IMR-90 (cell line): Measurements from ENCODE around the gene KCNMB1. TPM values are rescaled to one million over a fixed set of nuclear protein-coding genes. Genes with fewer than 3 reads are reported as not detected.

ENCODE experiments used
- ATAC-seq: fragments of 200-7000 bp; cut with Tn5 transposase; 2 replicates; pipeline ENCODE4 v1.9.1; 2020; ENCODE audit warnings: low read depth, mild to moderate bottlenecking, moderate library complexity
- BruUV-seq: library from RNA; stranded (reverse); fragments of 400-500 nt; replicated peaks from 2 replicates; lab custom pipeline; 2021; lab: Mats Ljungman, UMichigan
- CTCF ChIA-PET: fragments of 300-600 bp; formaldehyde crosslinking; extraction: SDS; loops from one replicate; lab custom pipeline; 2021; ENCODE audit warnings: antibody characterized with exemption; lab: Yijun Ruan, JAX
- POLR2A ChIA-PET: fragments of 300-600 bp; sonication (Branson Sonifier 250); formaldehyde crosslinking; loops from one replicate; lab custom pipeline; 2022; ENCODE audit warnings: antibody characterized with exemption; ENCODE audit not compliant: unreplicated experiment; lab: Charles Lee
- DNase-seq: peaks from one replicate; pipeline ENCODE4 v3.0.0; 2013
- H2AFZ ChIP-seq: replicated peaks from 2 replicates; pipeline ENCODE3; 2013; ENCODE audit warnings: low read length, mild to moderate bottlenecking; ENCODE audit not compliant: poor library complexity
- H2AK5ac ChIP-seq: 2 replicates; pipeline ENCODE4 v1.6.1; 2013; ENCODE audit warnings: low read depth, low read length, inconsistent platforms
- H2AK9ac ChIP-seq: replicated peaks from 2 replicates; pipeline ENCODE3; 2013; ENCODE audit warnings: mild to moderate bottlenecking, low read depth, low read length, moderate library complexity; ENCODE audit not compliant: poor library complexity
- H2BK120ac ChIP-seq: 2 replicates; pipeline ENCODE4 v1.6.1; 2013; ENCODE audit warnings: low read depth, low read length, inconsistent platforms
- H2BK15ac ChIP-seq: 3 replicates; pipeline ENCODE4 v1.6.1; 2013; ENCODE audit warnings: low read depth, low read length, inconsistent platforms
- H2BK20ac ChIP-seq: 2 replicates; pipeline ENCODE4 v1.6.1; 2013; ENCODE audit warnings: low read depth, mild to moderate bottlenecking, inconsistent platforms, low read length, moderate library complexity
- H2BK5ac ChIP-seq: 2 replicates; pipeline ENCODE4 v1.6.1; 2013; ENCODE audit warnings: mild to moderate bottlenecking, low read depth, low read length, inconsistent platforms; ENCODE audit not compliant: poor library complexity, severe bottlenecking
- H3K14ac ChIP-seq: replicated peaks from 2 replicates; pipeline ENCODE4 v1.6.1; 2013; ENCODE audit warnings: low read depth, low read length, inconsistent platforms
- H3K18ac ChIP-seq: 2 replicates; pipeline ENCODE4 v1.6.1; 2013; ENCODE audit warnings: low read depth, low read length, control low read depth
- H3K23ac ChIP-seq: 2 replicates; pipeline ENCODE4 v1.6.1; 2013; ENCODE audit warnings: low read depth, low read length, inconsistent platforms
- H3K27ac ChIP-seq: 2 replicates; pipeline ENCODE4 v1.5.1; 2013; ENCODE audit warnings: mild to moderate bottlenecking, control low read depth, low read length; ENCODE audit not compliant: insufficient read depth
- H3K27me3 ChIP-seq: 2 replicates; pipeline ENCODE4 v1.6.1; 2013; ENCODE audit warnings: low read length; ENCODE audit not compliant: control insufficient read depth, insufficient read depth
- H3K36me3 ChIP-seq: 2 replicates; pipeline ENCODE4 v1.6.1; 2013; ENCODE audit warnings: low read length, mixed read lengths; ENCODE audit not compliant: control insufficient read depth, insufficient read depth
- H3K4ac ChIP-seq: 2 replicates; pipeline ENCODE4 v1.6.1; 2013; ENCODE audit warnings: low read depth, low read length, inconsistent platforms
- H3K4me1 ChIP-seq: 2 replicates; pipeline ENCODE4 v1.6.1; 2013; ENCODE audit warnings: low read length, mixed read lengths; ENCODE audit not compliant: control insufficient read depth, insufficient read depth
- H3K4me2 ChIP-seq: 2 replicates; pipeline ENCODE4 v1.6.1; 2013; ENCODE audit warnings: low read depth, mild to moderate bottlenecking, control low read depth, low read length, moderate library complexity
- H3K4me3 ChIP-seq: 2 replicates; pipeline ENCODE4 v1.5.1; 2013; ENCODE audit warnings: low read depth, mild to moderate bottlenecking, control low read depth, low read length, moderate library complexity; ENCODE audit not compliant: insufficient read depth
- H3K56ac ChIP-seq: 2 replicates; pipeline ENCODE4 v1.6.1; 2013; ENCODE audit warnings: low read length, inconsistent platforms; ENCODE audit not compliant: insufficient read depth; ENCODE audit errors: extremely low read depth
- H3K79me1 ChIP-seq, 2 experiments: 2 replicates each; pipeline ENCODE4 v1.6.1; 2013; ENCODE audit warnings: low read length in 2 of 2, inconsistent platforms in 1 of 2, low read depth in 1 of 2
- H3K9ac ChIP-seq: 2 replicates; pipeline ENCODE4 v1.6.1; 2013; ENCODE audit warnings: low read depth, low read length, control low read depth
- H3K9me1 ChIP-seq: 2 replicates; pipeline ENCODE4 v1.6.1; 2013; ENCODE audit warnings: low read length, inconsistent platforms; ENCODE audit not compliant: insufficient read depth
- H3K9me3 ChIP-seq: 2 replicates; pipeline ENCODE4 v1.6.1; 2013; ENCODE audit warnings: low read length; ENCODE audit not compliant: control insufficient read depth, insufficient read depth
- H4K20me1 ChIP-seq: 2 replicates; pipeline ENCODE4 v1.6.1; 2013; ENCODE audit warnings: low read length, inconsistent platforms; ENCODE audit not compliant: insufficient read depth
- H4K5ac ChIP-seq: 2 replicates; pipeline ENCODE4 v1.6.1; 2013; ENCODE audit warnings: mild to moderate bottlenecking, low read depth, low read length, control low read depth
- H4K8ac ChIP-seq, 2 experiments: 2 replicates each; pipeline ENCODE4 v1.6.1; 2013; ENCODE audit warnings: low read depth in 2 of 2, low read length in 2 of 2, control low read depth in 1 of 2, inconsistent platforms in 1 of 2
- H4K91ac ChIP-seq: 2 replicates; pipeline ENCODE4 v1.6.1; 2013; ENCODE audit warnings: low read depth, low read length, inconsistent platforms; ENCODE audit not compliant: insufficient read depth
- BHLHE40 ChIP-seq: fragments of 150-350 bp; IDR thresholded peaks from 2 replicates; pipeline ENCODE4 v1.6.1; 2016; ENCODE audit warnings: mild to moderate bottlenecking, low read depth, low read length
- CEBPB ChIP-seq: IDR thresholded peaks from 2 replicates; pipeline ENCODE4 v1.6.1; 2012; ENCODE audit warnings: low read depth, low read length, improper control_type of control experiment
- CHD1 ChIP-seq: IDR thresholded peaks from 2 replicates; pipeline ENCODE4 v1.6.1; 2012; ENCODE audit warnings: low read depth, low read length, improper control_type of control experiment
- ELK1 ChIP-seq: fragments of 150-350 bp; IDR thresholded peaks from 2 replicates; pipeline ENCODE4 v1.6.1; 2016; ENCODE audit warnings: low read depth, mild to moderate bottlenecking, low read length, moderate library complexity, borderline replicate concordance
- FOS ChIP-seq: fragments of 150-350 bp; IDR thresholded peaks from 2 replicates; pipeline ENCODE4 v1.6.1; 2016; ENCODE audit warnings: low read depth, low read length
- MAFK ChIP-seq: IDR thresholded peaks from 2 replicates; pipeline ENCODE4 v1.6.1; 2012; ENCODE audit warnings: low read depth, low read length, improper control_type of control experiment
- MAZ ChIP-seq: IDR thresholded peaks from 2 replicates; pipeline ENCODE4 v1.6.1; 2012; ENCODE audit warnings: low read depth, mild to moderate bottlenecking, low read length, improper control_type of control experiment, moderate library complexity, borderline replicate concordance
- MXI1 ChIP-seq: IDR thresholded peaks from 2 replicates; pipeline ENCODE4 v1.6.1; 2012; ENCODE audit warnings: low read depth, mild to moderate bottlenecking, low read length, moderate library complexity, borderline replicate concordance
- RAD21 ChIP-seq: IDR thresholded peaks from 2 replicates; pipeline ENCODE4 v1.6.1; 2012; ENCODE audit warnings: low read length, improper control_type of control experiment
- RFX5 ChIP-seq: IDR thresholded peaks from 2 replicates; pipeline ENCODE4 v1.8.0; 2012; ENCODE audit warnings: low read depth, mild to moderate bottlenecking, low read length, moderate library complexity
- SMC3 ChIP-seq: fragments of 150-350 bp; IDR thresholded peaks from 2 replicates; pipeline ENCODE4 v1.6.1; 2016; ENCODE audit warnings: low read depth, mild to moderate bottlenecking, antibody characterized with exemption, low read length, moderate library complexity
- USF2 ChIP-seq: fragments of 150-350 bp; IDR thresholded peaks from 2 replicates; pipeline ENCODE4 v1.6.1; 2017; ENCODE audit warnings: mild to moderate bottlenecking, antibody characterized with exemption, low read length, low read depth
- WGBS, 2 experiments: methylation state at CpG; one replicate each; pipeline versions ENCODE4 v1.1.5 to v1.1.7; 2013; ENCODE audit warnings: missing lambda C conversion rate in 2 of 2; ENCODE audit not compliant: insufficient read length in 1 of 2; ENCODE audit errors: extremely low coverage in 2 of 2; 5-methylcytosine and 5-hydroxymethylcytosine counted together
- dilution Hi-C: fragments of 300-500 bp; cut with HindIII; formaldehyde crosslinking; loops from one replicate; pipeline ENCODE4 v1.14.3; 2018; ENCODE audit warnings: low sequenced_read_pairs; ENCODE audit not compliant: unreplicated experiment
- in situ Hi-C: fragments of 300-500 bp; cut with MboI; formaldehyde crosslinking; loops from 3 replicates; pipeline ENCODE4 v1.14.3; 2019; ENCODE audit warnings: low sequenced_read_pairs, inconsistent platforms, mixed read lengths
- intact Hi-C: fragments of 100-400 bp; cut with micrococcal nuclease; formaldehyde crosslinking; loops from 2 replicates; pipeline ENCODE4 v1.10.0; 2022
- polyA plus RNA-seq, 3 experiments: library from polyadenylated mRNA; depleted of rRNA; stranded (reverse); fragments of >200 nt; gene quantifications; 2 replicates each; pipeline ENCODE4 v1.2.3, GENCODE V29; 2012; ENCODE audit warnings: low replicate concordance in 1 of 3
- total RNA-seq: library from RNA; depleted of rRNA; stranded (reverse); fragments of >200 nt; gene quantifications from 2 replicates; pipeline ENCODE4 v1.2.3, GENCODE V29; 2012

Gene KCNMB1
- total and polyA plus RNA-seq, 2 of the 4 experiments (the other 2 are of a cell fraction) = not detected

- no peak overlapping the region for H3K4ac ChIP-seq
- H2BK15ac ChIP-seq = no peak overlapping the region
- WGBS, 2 experiments = no CpG with 5 or more reads among the region's 6 CpGs
- no peak overlapping the region for H2AFZ ChIP-seq
- DNase-seq (no peak), ATAC-seq (no peak)
- no peak overlapping the region for H2AK9ac ChIP-seq
- H3K79me1 ChIP-seq = no peaks in the 10 kb centered on the region
- intact Hi-C loops = loop anchor here (1.0 kb wide), 2 partner anchors 151 to 193 kb away; no protein-coding TSS in a partner anchor
- no peak overlapping the region for H3K14ac ChIP-seq
- H3K36me3 ChIP-seq = no peaks in the 10 kb centered on the region
- H3K9me3 ChIP-seq = no peaks in the 10 kb centered on the region
- H3K4me3 ChIP-seq = no peak overlapping the region
- no peak overlapping the region for H3K18ac ChIP-seq
- dilution Hi-C loops = no loop called here
- no peaks in the 10 kb centered on the region for H4K20me1 ChIP-seq
- H2AK5ac ChIP-seq = no peak overlapping the region
- H3K4me1 ChIP-seq = no peaks in the 10 kb centered on the region
- no peak overlapping the region for H3K23ac ChIP-seq
- BruUV-seq = no TSS peak
- in situ Hi-C loops = loop anchor here (5.0 to 10.0 kb wide), 2 partner anchors 195 to 317 kb away; no protein-coding TSS in a partner anchor
- no peak for TF ChIP-seq MXI1
- no peak for TF ChIP-seq SMC3
- TF ChIP-seq ELK1 = no peak
- no peak for TF ChIP-seq BHLHE40
- no peak for TF ChIP-seq RFX5
- TF ChIP-seq MAFK = no peak
- no peak for TF ChIP-seq MAZ
- TF ChIP-seq FOS = no peak
- no peak for TF ChIP-seq CEBPB
- no peak for TF ChIP-seq CHD1
- no peak for TF ChIP-seq USF2
- no peak for TF ChIP-seq RAD21
- ChIA-PET CTCF (no interaction called here), POLR2A (no interaction called here)
- no peak overlapping the region for H2BK5ac ChIP-seq
- H2BK120ac ChIP-seq = no peak overlapping the region
- no peaks in the 10 kb centered on the region for H3K9me1 ChIP-seq
- no peak overlapping the region for H3K27ac ChIP-seq
- no peak overlapping the region for H2BK20ac ChIP-seq
- H3K4me2 ChIP-seq = no peak overlapping the region
- peaks cover 5% of the 10 kb centered on the region for H3K27me3 ChIP-seq
- H4K91ac ChIP-seq = no peak overlapping the region
- no peak overlapping the region for H3K9ac ChIP-seq
- H4K8ac ChIP-seq = no peak overlapping the region
- H4K5ac ChIP-seq = no peak overlapping the region
- no peak overlapping the region for H3K56ac ChIP-seq
These were observed 30.5 kb upstream of the KCNMB1 start for GRCh38 chr5:170419643-170420042.
